Esophagus squamous epithelium (tissue), 4 donors: Measurements from ENCODE around the gene RIMKLB.

Experiments used
- POLR2A ChIP-seq, 4 donors: fragments of 450-650 bp; IDR thresholded peaks; one replicate each; pipeline ENCODE4 v1.6.1; 2017; ENCODE audit warnings: antibody characterized with exemption in 4 of 4, mild to moderate bottlenecking in 4 of 4, moderate library complexity in 3 of 4
- TF ChIP-seq, protein P1 (sequence below), 6 experiments: fragments of 450-650 bp in 4 of 6; fragments of 200-600 bp in 2 of 6; sonication (generic) in 2 of 6; IDR thresholded peaks; one replicate each; pipeline ENCODE4 v1.5.1; 2016 to 2019; ENCODE audit warnings: antibody characterized with exemption in 6 of 6, mild to moderate bottlenecking in 4 of 6, moderate library complexity in 4 of 6

DNA sequence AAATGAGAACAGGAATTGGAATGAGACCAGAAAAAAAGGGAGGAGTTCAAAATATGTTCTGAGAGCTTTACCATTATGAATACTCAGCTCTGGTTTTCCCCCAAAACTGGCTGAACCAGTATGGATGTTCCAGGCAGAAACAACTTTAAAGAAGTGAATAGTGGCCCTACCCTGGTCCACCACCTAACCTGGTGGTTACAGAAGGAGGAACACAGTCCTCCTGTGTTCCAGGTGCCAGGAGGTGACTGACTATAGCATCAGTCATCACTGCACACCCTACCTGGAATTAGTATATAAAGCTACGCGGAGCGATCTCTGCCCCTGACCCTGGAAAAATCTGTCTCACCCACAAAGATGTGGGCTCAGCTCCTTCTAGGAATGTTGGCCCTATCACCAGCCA is 124.5 kb downstream of the RIMKLB start, which contains the start of gene A2ML1:
- TF ChIP-seq, protein P1, sequence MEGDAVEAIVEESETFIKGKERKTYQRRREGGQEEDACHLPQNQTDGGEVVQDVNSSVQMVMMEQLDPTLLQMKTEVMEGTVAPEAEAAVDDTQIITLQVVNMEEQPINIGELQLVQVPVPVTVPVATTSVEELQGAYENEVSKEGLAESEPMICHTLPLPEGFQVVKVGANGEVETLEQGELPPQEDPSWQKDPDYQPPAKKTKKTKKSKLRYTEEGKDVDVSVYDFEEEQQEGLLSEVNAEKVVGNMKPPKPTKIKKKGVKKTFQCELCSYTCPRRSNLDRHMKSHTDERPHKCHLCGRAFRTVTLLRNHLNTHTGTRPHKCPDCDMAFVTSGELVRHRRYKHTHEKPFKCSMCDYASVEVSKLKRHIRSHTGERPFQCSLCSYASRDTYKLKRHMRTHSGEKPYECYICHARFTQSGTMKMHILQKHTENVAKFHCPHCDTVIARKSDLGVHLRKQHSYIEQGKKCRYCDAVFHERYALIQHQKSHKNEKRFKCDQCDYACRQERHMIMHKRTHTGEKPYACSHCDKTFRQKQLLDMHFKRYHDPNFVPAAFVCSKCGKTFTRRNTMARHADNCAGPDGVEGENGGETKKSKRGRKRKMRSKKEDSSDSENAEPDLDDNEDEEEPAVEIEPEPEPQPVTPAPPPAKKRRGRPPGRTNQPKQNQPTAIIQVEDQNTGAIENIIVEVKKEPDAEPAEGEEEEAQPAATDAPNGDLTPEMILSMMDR (IDR thresholded peaks at IDR 0.05): peak in 2 of 6 experiments; percentile 21 to 34
- TF ChIP-seq POLR2A (IDR thresholded peaks at IDR 0.05): peak in 1 of 4 donors; percentile 17
